HEK293 (cell line): ENCODE data around the gene CMPK1.
A peak's percentile ranks its signal among the peaks of the same experiment; 100 is the strongest.

Experiments
- CTCF ChIA-PET: fragments of 350-600 bp; formaldehyde crosslinking; extraction: SDS; loops from one replicate; lab custom pipeline; 2021; ENCODE audit warnings: antibody characterized with exemption; lab: Yijun Ruan, JAX
- POLR2A ChIA-PET: fragments of 300-600 bp; formaldehyde crosslinking; extraction: SDS; loops from one replicate; lab custom pipeline; 2020; ENCODE audit warnings: antibody characterized with exemption, inconsistent platforms; lab: Yijun Ruan, JAX
- H3K27ac ChIP-seq: fragments of 200-500 bp; sonication (Bioruptor generic); 2 replicates; pipeline ENCODE4 v1.5.1; 2014; ENCODE audit warnings: low read depth, low read length, control low read depth, inconsistent platforms; ENCODE audit errors: extremely low read depth
- H3K36me3 ChIP-seq, 2 experiments: fragments of 200-500 bp in 1 of 2; sonication (Bioruptor generic) in 1 of 2; 1 replicate in 1 of 2; 2 replicates in 1 of 2; pipeline ENCODE4 v1.5.1; 2014 to 2017; ENCODE audit warnings: inconsistent platforms in 2 of 2, low read length in 2 of 2; ENCODE audit not compliant: control insufficient read depth in 2 of 2, insufficient read depth in 1 of 2
- H3K4me1 ChIP-seq: fragments of 200-500 bp; sonication (Bioruptor generic); 2 replicates; pipeline ENCODE4 v1.5.1; 2014; ENCODE audit warnings: mild to moderate bottlenecking, low read length, inconsistent platforms; ENCODE audit not compliant: control insufficient read depth, insufficient read depth
- H3K4me3 ChIP-seq: 2 replicates; pipeline ENCODE4 v1.5.1; 2011; ENCODE audit warnings: low read depth, mild to moderate bottlenecking, control low read depth, low read length, moderate library complexity
- H3K9me3 ChIP-seq: fragments of 200-500 bp; sonication (Bioruptor generic); 2 replicates; pipeline ENCODE4 v1.5.1; 2014; ENCODE audit warnings: low read depth, low read length, inconsistent platforms; ENCODE audit not compliant: control insufficient read depth, insufficient read depth
- EGR2 ChIP-seq: fragments of 450-650 bp; formaldehyde crosslinking; IDR thresholded peaks from 2 replicates; pipeline ENCODE4 v1.5.1; 2016; ENCODE audit warnings: low read depth, missing biosample characterization, missing genetic modification characterization
- GFI1B ChIP-seq: fragments of 450-650 bp; formaldehyde crosslinking; IDR thresholded peaks from 2 replicates; pipeline ENCODE4 v1.5.1; 2016; ENCODE audit warnings: missing biosample characterization, missing genetic modification characterization
- PBX3 ChIP-seq: sonication (generic); formaldehyde crosslinking; IDR thresholded peaks from 2 replicates; pipeline ENCODE4 v1.8.1; 2022; ENCODE audit warnings: mild to moderate bottlenecking, moderate library complexity, missing genetic modification reagents
- REST ChIP-seq: fragments of 450-650 bp; formaldehyde crosslinking; IDR thresholded peaks from 2 replicates; pipeline ENCODE4 v1.5.1; 2016; ENCODE audit warnings: missing biosample characterization, missing genetic modification characterization
- ZBTB1 ChIP-seq: fragments of 450-650 bp; formaldehyde crosslinking; IDR thresholded peaks from 2 replicates; pipeline ENCODE4 v1.5.1; 2016; ENCODE audit warnings: missing biosample characterization, missing genetic modification characterization
- ZFP69B ChIP-seq: fragments of 450-650 bp; formaldehyde crosslinking; IDR thresholded peaks from 2 replicates; pipeline ENCODE4 v1.5.1; 2016; ENCODE audit warnings: missing biosample characterization, missing genetic modification characterization
- ZNF112 ChIP-seq: fragments of 450-650 bp; formaldehyde crosslinking; IDR thresholded peaks from 2 replicates; pipeline ENCODE4 v1.5.0; 2017; ENCODE audit warnings: missing biosample characterization, missing genetic modification characterization
- ZNF121 ChIP-seq: fragments of 450-650 bp; formaldehyde crosslinking; IDR thresholded peaks from 2 replicates; pipeline ENCODE4 v1.5.1; 2016; ENCODE audit warnings: missing biosample characterization, missing genetic modification characterization
- ZNF132 ChIP-seq: fragments of 450-650 bp; formaldehyde crosslinking; IDR thresholded peaks from 2 replicates; pipeline ENCODE4 v1.5.1; 2017; ENCODE audit warnings: missing biosample characterization, missing genetic modification characterization, borderline replicate concordance
- ZNF138 ChIP-seq: fragments of 450-650 bp; formaldehyde crosslinking; IDR thresholded peaks from 2 replicates; pipeline ENCODE4 v1.5.1; 2016; ENCODE audit warnings: missing biosample characterization, missing genetic modification characterization, borderline replicate concordance
- ZNF211 ChIP-seq: fragments of 450-650 bp; formaldehyde crosslinking; IDR thresholded peaks from 2 replicates; pipeline ENCODE4 v1.5.1; 2016; ENCODE audit warnings: low read depth, missing biosample characterization, missing genetic modification characterization
- ZNF292 ChIP-seq: fragments of 450-650 bp; formaldehyde crosslinking; IDR thresholded peaks from 2 replicates; pipeline ENCODE4 v1.5.1; 2016; ENCODE audit warnings: low read depth, missing biosample characterization, missing genetic modification characterization, borderline replicate concordance
- ZNF354C ChIP-seq: fragments of 450-650 bp; formaldehyde crosslinking; IDR thresholded peaks from 2 replicates; pipeline ENCODE4 v1.5.1; 2016; ENCODE audit warnings: missing biosample characterization, missing genetic modification characterization, low read depth, borderline replicate concordance
- ZNF416 ChIP-seq: fragments of 450-650 bp; formaldehyde crosslinking; IDR thresholded peaks from 2 replicates; pipeline ENCODE4 v1.5.1; 2016; ENCODE audit warnings: missing biosample characterization, missing genetic modification characterization
- ZNF548 ChIP-seq: fragments of 450-650 bp; formaldehyde crosslinking; IDR thresholded peaks from 2 replicates; pipeline ENCODE4 v1.5.1; 2016; ENCODE audit warnings: missing biosample characterization, missing genetic modification characterization
- ZNF549 ChIP-seq: fragments of 450-650 bp; IDR thresholded peaks from 2 replicates; pipeline ENCODE4 v1.5.1; 2018; ENCODE audit warnings: missing biosample characterization, missing genetic modification characterization, mild to moderate bottlenecking, inconsistent platforms, moderate library complexity
- ZNF580 ChIP-seq: fragments of 450-650 bp; formaldehyde crosslinking; IDR thresholded peaks from 2 replicates; pipeline ENCODE4 v1.5.1; 2016; ENCODE audit warnings: missing biosample characterization, missing genetic modification characterization
- ZNF621 ChIP-seq: fragments of 450-650 bp; formaldehyde crosslinking; IDR thresholded peaks from 2 replicates; pipeline ENCODE4 v1.5.1; 2017; ENCODE audit warnings: missing biosample characterization, missing genetic modification characterization
- ZNF626 ChIP-seq: fragments of 450-650 bp; sonication (Bioruptor Pico); formaldehyde crosslinking; IDR thresholded peaks from 2 replicates; pipeline ENCODE4 v1.5.1; 2018; ENCODE audit warnings: missing biosample characterization, missing genetic modification characterization, inconsistent platforms
- ZNF629 ChIP-seq: fragments of 450-650 bp; formaldehyde crosslinking; IDR thresholded peaks from 2 replicates; pipeline ENCODE4 v1.5.1; 2017; ENCODE audit warnings: missing biosample characterization, missing genetic modification characterization
- ZNF645 ChIP-seq: fragments of 450-650 bp; formaldehyde crosslinking; IDR thresholded peaks from 2 replicates; pipeline ENCODE4; 2016; ENCODE audit warnings: missing biosample characterization, missing genetic modification characterization
- ZNF785 ChIP-seq: fragments of 450-650 bp; formaldehyde crosslinking; IDR thresholded peaks from 2 replicates; pipeline ENCODE4 v1.5.1; 2016; ENCODE audit warnings: missing biosample characterization, missing genetic modification characterization
- ZSCAN18 ChIP-seq: fragments of 450-650 bp; formaldehyde crosslinking; IDR thresholded peaks from 2 replicates; pipeline ENCODE4 v1.5.1; 2016; ENCODE audit warnings: missing biosample characterization, missing genetic modification characterization
- ZSCAN5A ChIP-seq: fragments of 450-650 bp; formaldehyde crosslinking; IDR thresholded peaks from 2 replicates; pipeline ENCODE4 v1.5.1; 2016; ENCODE audit warnings: missing biosample characterization, missing genetic modification characterization

The CMPK1 gene

GRCh38 chr1:47418122-47418521 lies 84.5 kb downstream of the CMPK1 start (continued):
- TF ChIP-seq ZFP69B (no peak), ZNF121 (tag by site-specific recombination) (no peak), ZNF132 (tag by site-specific recombination) (no peak), ZNF645 (tag by site-specific recombination) (no peak)

GRCh38 chr1:47418681-47419325 lies 85.2 kb downstream of the CMPK1 start:
- TF ChIP-seq REST = peak; percentile 82
- TF ChIP-seq ZSCAN5A (tag by site-specific recombination) = no peak
- no peak for TF ChIP-seq ZSCAN18 (tag by site-specific recombination)
- TF ChIP-seq EGR2 (tag by site-specific recombination) = no peak
- Histone ChIP-seq H3K36me3 (no peaks in the 10 kb centered on the region), H3K4me1 (no peaks in the 10 kb centered on the region), H3K4me3 (no peak overlapping the region), H3K9me3 (no peaks in the 10 kb centered on the region), H3K27ac (no peak overlapping the region)
- CTCF ChIA-PET = interaction anchor here (0.6 to 13.6 kb wide), 5 partner anchors 13 to 307 kb away, joined by 3 to 151 read pairs (median 4); no protein-coding TSS in a partner anchor
- POLR2A ChIA-PET = no interaction called here

- H3K4me1 ChIP-seq = no peaks in the 10 kb centered on the region
- ChIA-PET POLR2A (interaction anchor here (0.9 kb wide), 1 partner anchor 10 kb away, joined by 3 read pairs; no protein-coding TSS in a partner anchor), CTCF (interaction anchor here (0.7 to 13.6 kb wide), 6 partner anchors 12 to 306 kb away, joined by 3 to 151 read pairs (median 8); partner anchors contain the start of gene FOXD2)
- no peak overlapping the region for H3K27ac ChIP-seq
- no peaks in the 10 kb centered on the region for H3K36me3 ChIP-seq
- no peak overlapping the region for H3K4me3 ChIP-seq
- H3K9me3 ChIP-seq = no peaks in the 10 kb centered on the region
- TF ChIP-seq ZNF629 (no peak), ZNF785 (tag by site-specific recombination) (no peak), ZNF580 (tag by site-specific recombination) (no peak), ZNF416 (tag by site-specific recombination) (no peak), GFI1B (tag by site-specific recombination) (no peak), ZNF211 (tag by site-specific recombination) (no peak), ZNF292 (tag by site-specific recombination) (no peak), ZNF626 (tag by site-specific recombination) (no peak), ZNF354C (tag by site-specific recombination) (no peak), ZNF621 (tag by site-specific recombination) (no peak), ZBTB1 (tag by site-specific recombination) (no peak), ZNF548 (tag by site-specific recombination) (no peak), ZNF549 (tag by site-specific recombination) (no peak), ZNF138 (no peak), ZNF112 (no peak), PBX3 (CRISPR knock-in tag) (no peak)
Observed at GRCh38 chr1:47420547-47420946, 87.0 kb downstream of the CMPK1 start.
